ENCODE measurements around the gene CHD5. TPM values are rescaled to one million over a fixed set of nuclear protein-coding genes. Genes with fewer than 3 reads are reported as not detected.
"Not testable (repeated sequence)": the region's sequence is repeated elsewhere in the genome, so short reads cannot be mapped to it uniquely, and the experiment has no call there.

CHD5 gene
- 4.5 and 5.3 TPM in 2 replicates for total RNA-seq

- intact Hi-C loops (cut with micrococcal nuclease) = no loop called here
These were observed at the start of gene CHD5 for GRCh38 chr1:6180268-6180706. TSS of gene CHD5 (minus strand) at chr1:6180321. CDS start at chr1:6180023, 298 bp downstream.

- intact Hi-C loops (cut with micrococcal nuclease) = no loop called here
These were observed 45.5 kb upstream of the CHD5 start for GRCh38 chr1:6225651-6226050.

- intact Hi-C loops (cut with micrococcal nuclease) = no loop called here
These were observed 44.6 kb upstream of the CHD5 start for GRCh38 chr1:6224718-6225117.

GRCh38 chr1:6223617-6224016 lies 43.5 kb upstream of the CHD5 start:
- intact Hi-C loops (cut with micrococcal nuclease) = no loop called here

GRCh38 chr1:6222636-6223035 lies 42.5 kb upstream of the CHD5 start:
- intact Hi-C loops (cut with micrococcal nuclease) = no loop called here

GRCh38 chr1:6221210-6221784 lies 41.2 kb upstream of the CHD5 start:
- intact Hi-C loops (cut with micrococcal nuclease) = no loop called here

- intact Hi-C loops (cut with micrococcal nuclease) = no loop called here
These were observed 40.1 kb upstream of the CHD5 start for GRCh38 chr1:6220236-6220635.

- intact Hi-C loops (cut with micrococcal nuclease) = not testable (repeated sequence)
These were observed 39.5 kb upstream of the CHD5 start for GRCh38 chr1:6219641-6220040.

GRCh38 chr1:6218375-6219164 lies 38.4 kb upstream of the CHD5 start:
- intact Hi-C loops (cut with micrococcal nuclease) = no loop called here

GRCh38 chr1:6212193-6212959 lies 32.3 kb upstream of the CHD5 start:
- intact Hi-C loops (cut with micrococcal nuclease) = no loop called here

GRCh38 chr1:6211731-6212130 lies 31.6 kb upstream of the CHD5 start:
- intact Hi-C loops (cut with micrococcal nuclease) = no loop called here

GRCh38 chr1:6210591-6211355 lies 30.7 kb upstream of the CHD5 start:
- intact Hi-C loops (cut with micrococcal nuclease) = no loop called here

- intact Hi-C loops (cut with micrococcal nuclease) = loop anchor here (10.0 kb wide), 1 partner anchor 405 kb away; the partner anchor contains the start of gene PHF13
These were observed 29.8 kb upstream of the CHD5 start for GRCh38 chr1:6209661-6210580.

- intact Hi-C loops (cut with micrococcal nuclease) = loop anchor here (10.0 kb wide), 1 partner anchor 406 kb away; the partner anchor contains the start of gene PHF13
These were observed 28.9 kb upstream of the CHD5 start for GRCh38 chr1:6208723-6209660.

GRCh38 chr1:6207921-6208320 lies 27.8 kb upstream of the CHD5 start:
- intact Hi-C loops (cut with micrococcal nuclease) = loop anchor here (10.0 kb wide), 1 partner anchor 407 kb away; the partner anchor contains the start of gene PHF13

- intact Hi-C loops (cut with micrococcal nuclease) = loop anchor here (10.0 kb wide), 1 partner anchor 408 kb away; the partner anchor contains the start of gene PHF13
These were observed 27.2 kb upstream of the CHD5 start for GRCh38 chr1:6207075-6207885.

- intact Hi-C loops (cut with micrococcal nuclease) = loop anchor here (1.0 to 10.0 kb wide), 2 partner anchors 29 to 408 kb away; partner anchors contain the start of genes ICMT and PHF13
These were observed 26.4 kb upstream of the CHD5 start for GRCh38 chr1:6206520-6206855.
